Vagina (tissue), 2 donors: ENCODE data around the gene ERBB4. TPM values are rescaled to one million over a fixed set of nuclear protein-coding genes. Genes with fewer than 3 reads are reported as not detected.

Experiments
- DNase-seq, 2 donors: peaks; one replicate each; pipeline ENCODE4 v3.0.0-alpha.2; 2017; ENCODE audit errors: extremely low spot score in 2 of 2
- H3K27ac ChIP-seq: fragments of 200-600 bp; sonication (generic); one replicate; pipeline ENCODE4 v1.5.1; 2019
- H3K27me3 ChIP-seq: fragments of 200-600 bp; sonication (generic); one replicate; pipeline ENCODE4 v1.5.1; 2019
- H3K36me3 ChIP-seq, 2 donors: fragments of 200-600 bp; sonication (generic); one replicate each; pipeline ENCODE4 v1.5.1; 2017 to 2019
- H3K4me1 ChIP-seq: fragments of 200-600 bp; sonication (generic); one replicate; pipeline ENCODE4 v1.5.1; 2019
- H3K4me3 ChIP-seq, 2 donors: fragments of 200-600 bp; sonication (generic); 1 replicate in 1 of 2; 2 replicates in 1 of 2; pipeline ENCODE4 v1.5.1; 2016 to 2019
- H3K9me3 ChIP-seq: fragments of 200-600 bp; sonication (generic); one replicate; pipeline ENCODE4 v1.5.1; 2019
- POLR2A ChIP-seq, 2 donors: fragments of 450-650 bp; IDR thresholded peaks; one replicate each; pipeline ENCODE4 v1.6.1; 2017; ENCODE audit warnings: antibody characterized with exemption in 2 of 2, mild to moderate bottlenecking in 2 of 2, moderate library complexity in 2 of 2
- POLR2AphosphoS5 ChIP-seq, 2 donors: sonication (generic); formaldehyde crosslinking; IDR thresholded peaks; one replicate each; pipeline ENCODE4 v1.9.0; 2017; ENCODE audit warnings: antibody characterized with exemption in 2 of 2, mild to moderate bottlenecking in 2 of 2, low read depth in 1 of 2; ENCODE audit not compliant: insufficient read depth in 1 of 2
- intact Hi-C: fragments of 100-400 bp; cut with DNase I; formaldehyde crosslinking; loops from one replicate; pipeline ENCODE4 v1.15.1; 2023
- microRNA-seq: library from miRNA; unstranded; fragments of <30 nt; microRNA quantifications from one replicate; pipeline ENCODE4, GENCODE V29; 2017; ENCODE audit warnings: borderline number of aligned reads, borderline replicate concordance
- small RNA-seq: library from RNA; depleted of rRNA; stranded (forward); fragments of <200 nt; gene quantifications from one replicate; pipeline ENCODE3, GENCODE V24; 2016
- total RNA-seq: library from RNA; depleted of rRNA; stranded (reverse); fragments of >200 nt; gene quantifications from one replicate; pipeline ENCODE4 v1.2.3, GENCODE V29; 2016
- TF ChIP-seq, protein P1 (sequence below), 3 experiments: fragments of 450-650 bp in 2 of 3; fragments of 200-600 bp in 1 of 3; sonication (generic) in 1 of 3; IDR thresholded peaks; one replicate each; pipeline ENCODE4 v1.5.1; 2017 to 2019; ENCODE audit warnings: antibody characterized with exemption in 3 of 3, mild to moderate bottlenecking in 2 of 3, moderate library complexity in 2 of 3

The ERBB4 gene
- total RNA-seq, 1 donor from 2014 or later, result 0.25 TPM

DNA sequence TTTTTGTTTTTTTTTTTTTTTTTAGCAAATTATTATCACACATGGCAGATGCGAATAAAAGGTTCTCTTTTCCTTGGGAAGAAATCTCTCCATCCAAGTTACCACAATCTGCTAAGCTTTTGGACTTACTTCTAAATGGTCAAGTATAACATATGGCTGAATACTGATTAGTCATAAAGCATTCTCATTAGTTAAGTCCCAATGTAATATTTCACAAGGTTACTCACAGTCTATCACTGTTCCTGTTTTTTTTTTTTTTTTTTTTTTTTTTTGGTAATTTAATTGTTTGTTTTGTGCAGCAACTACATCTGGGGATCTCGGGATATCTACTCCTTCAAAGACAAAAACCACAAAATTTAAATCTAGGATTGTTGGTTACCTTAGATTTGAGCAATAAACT lies 1210.5 kb downstream of the ERBB4 start:
- Histone ChIP-seq H3K27me3 (no peaks in the 10 kb centered on the region), H3K9me3 (no peaks in the 10 kb centered on the region), H3K36me3 (no peaks in the 10 kb centered on the region), H3K27ac (no peak overlapping the region), H3K4me1 (no peaks in the 10 kb centered on the region), H3K4me3 (no peak overlapping the region)
- TF ChIP-seq POLR2AphosphoS5 (IDR thresholded peaks at IDR 0.05; ENCODE audit: insufficient read depth in 1 of 2, low read depth in 1 of 2), result no peak
- TF ChIP-seq, protein P1, sequence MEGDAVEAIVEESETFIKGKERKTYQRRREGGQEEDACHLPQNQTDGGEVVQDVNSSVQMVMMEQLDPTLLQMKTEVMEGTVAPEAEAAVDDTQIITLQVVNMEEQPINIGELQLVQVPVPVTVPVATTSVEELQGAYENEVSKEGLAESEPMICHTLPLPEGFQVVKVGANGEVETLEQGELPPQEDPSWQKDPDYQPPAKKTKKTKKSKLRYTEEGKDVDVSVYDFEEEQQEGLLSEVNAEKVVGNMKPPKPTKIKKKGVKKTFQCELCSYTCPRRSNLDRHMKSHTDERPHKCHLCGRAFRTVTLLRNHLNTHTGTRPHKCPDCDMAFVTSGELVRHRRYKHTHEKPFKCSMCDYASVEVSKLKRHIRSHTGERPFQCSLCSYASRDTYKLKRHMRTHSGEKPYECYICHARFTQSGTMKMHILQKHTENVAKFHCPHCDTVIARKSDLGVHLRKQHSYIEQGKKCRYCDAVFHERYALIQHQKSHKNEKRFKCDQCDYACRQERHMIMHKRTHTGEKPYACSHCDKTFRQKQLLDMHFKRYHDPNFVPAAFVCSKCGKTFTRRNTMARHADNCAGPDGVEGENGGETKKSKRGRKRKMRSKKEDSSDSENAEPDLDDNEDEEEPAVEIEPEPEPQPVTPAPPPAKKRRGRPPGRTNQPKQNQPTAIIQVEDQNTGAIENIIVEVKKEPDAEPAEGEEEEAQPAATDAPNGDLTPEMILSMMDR (IDR thresholded peaks at IDR 0.05), result no peak
- TF ChIP-seq POLR2A (IDR thresholded peaks at IDR 0.05), result no peak
- no peak for DNase-seq
- intact Hi-C loops, result no loop called here

Small RNAs within 50 kb of the gene (microRNA-seq; reads per million reads assigned to microRNA genes)
- gene MIR548F2, result not detected

Small RNAs within 50 kb of the gene (small RNA-seq; reads per million reads assigned to genes)
- not detected for gene MIR548F2
- gene RNA5SP119, result not detected
